ENCODE results near the gene ACE.

Gene ACE

DNA sequence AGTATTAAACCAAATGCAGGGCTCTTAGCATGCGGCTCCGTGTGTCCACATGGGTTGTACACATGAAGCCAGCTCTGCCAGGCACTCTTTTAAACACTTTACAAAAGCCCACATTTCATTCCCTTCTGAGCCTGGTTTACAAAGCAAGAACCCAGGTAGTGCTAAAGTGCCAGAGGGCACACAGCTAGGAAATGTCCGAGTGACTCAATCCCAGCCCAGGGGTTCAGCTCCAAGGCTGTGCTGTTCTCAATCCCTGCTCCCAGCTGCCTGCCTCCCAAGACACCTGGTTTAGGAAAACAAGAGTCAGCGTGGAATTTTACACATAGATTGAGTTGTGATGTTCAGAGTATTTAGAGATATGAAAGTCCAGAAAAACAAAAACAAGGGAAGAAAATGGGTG lies 60.1 kb downstream of the ACE start:
- DNase-seq (ENCODE audit: low read depth in 2 of 2) = no peak

DNA sequence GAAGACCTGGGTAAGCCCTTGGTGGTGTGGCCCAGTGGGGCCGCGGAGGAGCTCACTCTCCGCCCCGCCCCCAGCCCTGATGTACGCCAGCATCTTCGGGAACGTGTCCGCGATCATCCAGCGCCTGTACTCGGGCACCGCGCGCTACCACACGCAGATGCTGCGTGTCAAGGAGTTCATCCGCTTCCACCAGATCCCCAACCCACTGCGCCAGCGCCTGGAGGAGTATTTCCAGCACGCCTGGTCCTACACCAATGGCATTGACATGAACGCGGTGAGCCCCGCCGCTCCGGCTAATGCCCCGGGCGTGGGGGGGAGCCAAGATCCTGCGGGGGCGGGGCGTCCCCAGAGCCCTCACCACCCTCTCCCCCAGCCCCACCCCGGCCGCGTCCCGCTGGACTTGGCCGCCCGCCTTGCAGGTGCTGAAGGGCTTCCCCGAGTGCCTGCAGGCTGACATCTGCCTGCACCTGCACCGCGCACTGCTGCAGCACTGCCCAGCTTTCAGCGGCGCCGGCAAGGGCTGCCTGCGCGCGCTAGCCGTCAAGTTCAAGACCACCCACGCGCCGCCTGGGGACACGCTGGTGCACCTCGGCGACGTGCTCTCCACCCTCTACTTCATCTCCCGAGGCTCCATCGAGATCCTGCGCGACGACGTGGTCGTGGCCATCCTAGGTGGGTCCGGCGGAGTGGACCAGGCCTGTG lies 61.3 kb downstream of the ACE start:
- no peak for DNase-seq (ENCODE audit: low read depth in 2 of 2)

DNA sequence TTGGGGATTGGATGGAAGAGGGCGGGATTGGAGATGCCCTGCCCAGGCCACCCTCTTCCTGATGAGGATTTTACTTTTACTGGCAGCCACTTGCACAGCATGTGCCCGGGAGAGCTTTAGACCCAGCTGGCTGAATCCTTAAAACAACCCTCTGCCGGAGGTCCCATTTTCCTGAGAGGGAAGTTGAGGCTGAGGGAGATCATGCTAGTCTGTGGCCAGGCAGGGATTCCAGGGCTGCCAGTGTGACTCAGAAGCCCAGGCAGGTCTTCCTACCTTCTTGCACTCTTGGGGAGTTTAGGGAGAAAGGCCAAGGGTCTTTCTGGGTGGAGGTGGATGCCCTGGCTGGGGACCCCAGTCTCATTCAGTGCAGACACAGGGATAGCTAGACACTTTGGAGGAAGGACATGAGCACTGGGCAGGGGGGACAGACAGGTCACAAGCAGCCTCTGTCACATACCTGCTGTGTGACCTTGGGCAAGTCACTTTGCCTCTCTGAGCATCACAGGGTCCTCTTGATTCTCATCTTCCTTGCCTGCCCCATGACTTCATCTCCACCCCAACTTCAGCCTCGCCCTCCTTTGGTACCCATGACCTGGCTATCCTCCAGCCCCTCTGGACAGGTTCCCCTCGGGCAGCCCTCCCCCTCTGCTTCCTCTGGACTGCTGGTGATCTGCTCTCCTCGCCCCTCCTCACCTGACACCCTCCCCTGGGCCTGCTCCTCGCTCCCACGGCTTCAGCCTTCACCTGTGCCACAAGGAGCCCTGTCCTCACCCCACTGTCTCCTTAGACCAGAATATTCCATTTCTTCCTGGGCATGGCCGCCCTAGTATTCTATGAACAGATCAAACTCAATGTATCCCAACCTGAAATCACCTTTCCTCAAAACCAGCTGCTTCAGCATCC lies 62.1 kb downstream of the ACE start:
- no peak for DNase-seq (ENCODE audit: low read depth in 2 of 2)

DNA sequence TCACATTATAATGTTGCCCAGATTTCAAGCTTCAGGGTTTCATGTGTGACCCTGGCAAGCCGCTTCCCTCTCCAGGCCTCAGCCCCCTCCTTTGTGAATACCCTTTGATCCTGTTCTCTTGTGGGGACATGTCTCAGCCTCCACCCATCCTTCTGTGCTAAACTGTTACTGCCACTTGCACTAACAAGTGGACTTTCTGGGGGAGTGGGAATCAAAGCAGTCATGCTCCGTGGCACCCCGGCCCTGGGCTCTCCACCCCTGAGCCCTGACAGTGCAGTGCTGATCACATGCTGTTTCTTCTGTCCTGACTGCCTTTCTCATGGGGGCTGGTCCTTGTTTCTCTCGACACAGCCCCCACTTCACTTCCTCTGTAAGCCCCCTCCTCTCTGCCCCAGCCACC lies 63.7 kb downstream of the ACE start:
- no peak for DNase-seq (ENCODE audit: low read depth in 2 of 2)

DNA sequence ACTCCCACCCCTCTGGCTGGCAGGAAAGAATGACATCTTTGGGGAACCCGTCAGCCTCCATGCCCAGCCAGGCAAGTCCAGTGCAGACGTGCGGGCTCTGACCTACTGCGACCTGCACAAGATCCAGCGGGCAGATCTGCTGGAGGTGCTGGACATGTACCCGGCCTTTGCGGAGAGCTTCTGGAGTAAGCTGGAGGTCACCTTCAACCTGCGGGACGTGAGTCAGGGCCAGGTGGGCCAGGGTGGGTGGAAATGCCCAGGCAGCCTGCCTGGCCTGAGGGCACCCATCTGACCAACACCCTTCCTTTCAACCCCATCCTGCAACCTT lies 65.3 kb downstream of the ACE start:
- DNase-seq (ENCODE audit: low read depth in 2 of 2) = no peak

DNA sequence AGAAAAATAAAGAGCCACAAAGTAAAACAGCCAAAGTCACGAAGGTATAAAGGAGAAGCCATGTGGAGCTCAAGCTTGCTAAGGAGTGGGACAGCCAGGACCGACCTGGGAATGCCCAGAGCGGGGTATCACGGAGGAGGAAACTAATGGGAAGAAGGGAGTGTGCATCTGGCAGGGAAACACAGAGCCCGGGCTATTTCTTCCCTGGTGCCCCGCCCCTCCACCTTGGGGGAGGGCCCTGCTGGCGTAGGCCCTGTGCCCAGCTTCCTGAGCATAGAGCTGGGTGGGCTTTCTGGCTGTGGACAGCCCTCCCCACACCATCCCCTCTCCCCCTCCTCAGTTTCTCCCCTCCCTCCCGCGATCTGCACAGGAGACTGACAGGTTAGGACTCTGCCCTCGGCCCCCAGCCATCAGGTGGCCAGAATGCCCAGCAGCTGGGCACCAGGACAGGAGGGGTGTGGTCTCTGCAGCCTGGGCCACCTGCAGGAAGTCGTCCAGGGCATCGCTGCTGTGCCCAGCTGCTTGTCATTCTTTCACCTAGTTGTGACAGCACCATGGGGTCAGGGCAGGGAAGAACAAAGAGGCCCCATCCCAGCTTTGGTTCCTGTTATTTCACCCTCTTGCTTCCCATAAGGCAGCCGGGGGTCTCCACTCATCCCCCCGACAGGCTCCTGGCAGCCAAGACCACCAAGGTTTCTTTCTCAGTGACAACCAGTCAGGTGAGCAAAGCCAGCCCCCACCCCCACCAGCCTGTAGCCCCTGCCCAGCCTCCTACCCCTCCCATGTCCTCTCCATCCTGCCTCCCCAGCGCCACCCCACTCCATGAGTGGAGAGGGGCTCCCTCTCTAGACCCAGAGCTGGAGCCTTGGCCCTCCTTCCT lies 66.3 kb downstream of the ACE start:
- DNase-seq (ENCODE audit: low read depth in 2 of 2) = no peak

DNA sequence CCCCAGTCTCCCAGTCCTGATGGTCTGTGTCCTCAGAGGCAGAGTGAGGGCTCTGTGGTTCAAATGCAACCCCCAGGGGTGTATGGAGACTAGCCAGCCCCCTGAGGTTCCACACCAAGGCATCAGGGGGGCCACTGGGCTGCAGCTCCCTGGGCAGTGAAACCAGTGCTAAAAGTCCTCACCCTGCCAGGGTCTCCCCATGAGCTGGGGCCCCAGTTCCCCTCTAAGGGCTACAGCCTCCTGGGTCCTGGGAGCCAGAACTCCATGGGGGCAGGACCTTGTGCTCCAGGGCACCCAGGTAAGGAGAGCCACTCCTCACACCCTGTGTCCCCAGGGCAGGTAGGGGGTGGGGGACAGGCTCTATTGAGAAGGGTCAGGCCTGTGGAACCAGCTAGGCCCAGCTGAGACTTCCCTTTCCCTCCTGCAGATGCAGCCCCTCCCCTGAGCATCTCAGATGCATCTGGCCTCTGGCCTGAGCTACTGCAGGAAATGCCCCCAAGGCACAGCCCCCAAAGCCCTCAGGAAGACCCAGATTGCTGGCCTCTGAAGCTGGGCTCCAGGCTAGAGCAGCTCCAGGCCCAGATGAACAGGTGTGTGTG lies 67.1 kb downstream of the ACE start:
- no peak for DNase-seq (ENCODE audit: low read depth in 2 of 2)

DNA sequence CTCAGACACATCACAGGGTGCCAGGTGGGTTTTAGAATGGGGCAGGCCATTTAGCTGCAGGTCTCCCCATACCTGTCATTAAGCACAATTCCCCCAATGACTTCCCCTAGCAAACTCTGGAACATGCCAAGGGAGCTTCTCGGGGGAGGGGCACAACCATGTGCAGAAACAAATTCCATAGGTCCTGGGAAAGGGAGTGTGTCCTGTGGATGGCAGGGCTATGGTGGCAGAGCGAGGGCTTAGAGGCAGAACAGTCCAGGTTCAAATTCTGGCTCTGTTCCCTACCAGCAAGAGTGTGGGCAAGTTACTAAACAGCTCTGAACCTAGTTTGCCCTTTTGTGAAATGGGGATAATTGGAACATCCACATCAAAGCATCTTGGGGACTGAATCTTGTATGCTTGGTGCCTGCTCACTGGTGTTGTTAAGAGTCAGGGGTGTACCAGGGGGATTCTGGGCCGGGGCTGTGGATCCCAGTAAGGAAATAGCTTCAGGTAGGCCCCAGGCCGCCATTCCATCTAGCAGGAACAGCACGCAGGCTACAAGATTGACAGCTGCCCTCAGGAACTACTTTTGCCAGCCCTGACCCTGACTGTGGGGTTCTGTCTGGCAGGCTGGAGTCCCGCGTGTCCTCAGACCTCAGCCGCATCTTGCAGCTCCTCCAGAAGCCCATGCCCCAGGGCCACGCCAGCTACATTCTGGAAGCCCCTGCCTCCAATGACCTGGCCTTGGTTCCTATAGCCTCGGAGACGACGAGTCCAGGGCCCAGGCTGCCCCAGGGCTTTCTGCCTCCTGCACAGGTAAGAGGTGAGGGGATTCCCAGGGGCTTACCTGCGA lies 67.8 kb downstream of the ACE start:
- no peak for DNase-seq (ENCODE audit: low read depth in 2 of 2)

DNA sequence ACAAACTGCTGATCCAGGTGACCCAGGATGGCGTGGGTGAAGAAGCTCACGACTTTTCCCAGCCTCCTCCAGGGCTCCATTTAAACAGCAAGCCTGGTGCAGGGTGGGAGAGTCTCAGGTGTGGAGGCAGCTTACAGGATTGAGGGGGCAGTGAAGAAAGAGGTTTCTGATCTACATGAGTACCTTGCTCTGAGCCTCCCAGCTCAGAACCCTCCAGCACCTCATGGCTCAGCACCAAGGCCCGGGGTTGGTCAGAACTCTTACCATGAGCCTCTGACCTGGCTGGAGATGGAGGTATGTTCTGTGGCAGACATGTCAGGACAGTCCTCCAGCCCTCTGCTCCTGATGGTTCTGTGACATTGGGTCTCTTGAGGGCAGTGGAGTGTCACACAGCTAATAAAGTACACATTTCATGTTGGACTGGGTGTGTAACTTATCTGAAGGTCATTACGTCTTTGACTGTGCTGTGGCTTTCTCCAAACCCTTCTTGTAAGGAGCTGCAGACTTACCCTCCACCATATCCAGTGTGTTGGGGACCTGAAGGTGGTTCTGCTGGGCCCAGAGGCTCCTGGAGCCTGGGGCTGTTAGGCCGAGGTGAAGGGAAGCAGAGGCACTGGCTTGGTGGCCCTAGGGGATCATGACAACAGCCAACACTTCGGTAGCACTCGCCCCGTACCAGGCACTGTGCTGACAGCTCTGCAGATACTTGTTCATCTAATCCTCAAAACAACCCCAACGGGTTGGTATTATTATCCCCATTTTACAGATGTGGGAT lies 69.6 kb downstream of the ACE start:
- no peak for DNase-seq (ENCODE audit: low read depth in 2 of 2)

DNA sequence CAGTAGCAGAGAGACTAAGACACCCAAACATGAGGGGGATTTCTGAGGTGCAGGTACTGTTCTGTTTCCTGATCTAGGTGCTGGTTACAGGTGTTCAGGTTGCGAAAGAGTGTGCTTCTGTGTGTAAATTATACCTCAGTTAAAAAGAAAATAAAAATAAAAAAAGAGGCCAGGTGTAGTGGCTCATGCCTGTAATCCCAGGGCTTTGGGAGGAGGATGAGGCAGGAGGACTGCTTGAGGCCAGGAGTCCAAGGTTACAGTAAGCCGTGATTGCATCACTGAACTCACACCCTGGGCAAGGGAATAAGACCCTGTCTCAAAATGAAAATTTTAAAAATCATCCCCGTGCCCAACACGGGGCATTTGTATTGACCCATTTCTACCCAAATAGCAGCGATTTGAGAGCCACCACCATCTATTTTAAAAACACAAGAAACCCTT lies 70.2 kb downstream of the ACE start:
- no peak for DNase-seq (ENCODE audit: low read depth in 2 of 2)

Measured in stimulated activated CD8-positive, alpha-beta memory T cell treated with anti-CD3 and anti-CD28 coated beads, Interleukin-2, amount 100 ng/mL, for 1 hour (primary cell).